Right lung (tissue), 5 donors: ENCODE data around the gene GTF2H4. TPM values are rescaled to one million over a fixed set of nuclear protein-coding genes. Genes with fewer than 3 reads are reported as not detected.

Experiments used
- DNase-seq, 2 donors: peaks; one replicate each; pipeline ENCODE4 v3.0.0-alpha.2; 2013
- polyA plus RNA-seq, 5 donors: library from polyadenylated mRNA; unstranded; fragments of 120-200 nt; gene quantifications; one replicate each; pipeline versions ENCODE4 v1.2.1 to v1.2.3, GENCODE V29; 2013; ENCODE audit warnings: inconsistent platforms in 1 of 5, low replicate concordance in 1 of 5; ENCODE audit not compliant: insufficient read length in 5 of 5, insufficient read depth in 1 of 5

The GTF2H4 gene
- polyA plus RNA-seq, 5 donors = 39.8 to 56.2 (median 45.0) TPM

- DNase-seq = no peak
Measured at GRCh38 chr6:30951907-30952469, 44.0 kb downstream of the GTF2H4 start.

- no peak for DNase-seq
Measured at GRCh38 chr6:30954631-30955366, 46.8 kb downstream of the GTF2H4 start.

- peak; percentile 22 to 45 for DNase-seq
Measured at GRCh38 chr6:30955367-30956042, 47.5 kb downstream of the GTF2H4 start.

GRCh38 chr6:30957716-30958115 is 49.7 kb downstream of the GTF2H4 start:
- no peak for DNase-seq

GRCh38 chr6:30960907-30961673 is 53.1 kb downstream of the GTF2H4 start:
- DNase-seq = no peak

GRCh38 chr6:30962716-30963115 is 54.7 kb downstream of the GTF2H4 start:
- no peak for DNase-seq

GRCh38 chr6:30963641-30964040 is 55.6 kb downstream of the GTF2H4 start:
- no peak for DNase-seq

Other genes with a start within 250 kb of the GTF2H4 start
- gene DHX16, start 235.2 kb upstream of the GTF2H4 start, polyA plus RNA-seq = 10 to 100 TPM; 32.2 to 42.4 (median 37.3) TPM
- gene PPP1R18, start 221.6 kb upstream of the GTF2H4 start, polyA plus RNA-seq = 10 to 100 TPM; 36.9 to 49.7 (median 44.2) TPM
- 10 to 100 TPM; 38.5 to 43.4 (median 41.0) TPM for gene NRM, start 217.2 kb upstream of the GTF2H4 start, polyA plus RNA-seq
- 10 to 100 TPM; 38.7 to 55.3 (median 44.5) TPM for gene MDC1, start 190.9 kb upstream of the GTF2H4 start, polyA plus RNA-seq
- gene TUBB, start 187.9 kb upstream of the GTF2H4 start, polyA plus RNA-seq = 1,000 to 10,000 TPM; 1,106 to 1,526 (median 1,140) TPM
- gene FLOT1, start 165.5 kb upstream of the GTF2H4 start, polyA plus RNA-seq = 100 to 1,000 TPM; 110 to 131 (median 122) TPM
- gene IER3, start 163.7 kb upstream of the GTF2H4 start, polyA plus RNA-seq = 10 to 100 TPM in 3 of 5 donors, 1 to 10 TPM in 2; 7.6 to 23.0 (median 14.1) TPM
- 10 to 100 TPM; 73.8 to 96.3 (median 93.7) TPM for gene DDR1, start 23.7 kb upstream of the GTF2H4 start, polyA plus RNA-seq
- 10 to 100 TPM; 35.3 to 52.5 (median 46.9) TPM for gene VARS2, start 6.0 kb downstream of the GTF2H4 start, polyA plus RNA-seq
- gene SFTA2, start 24.0 kb downstream of the GTF2H4 start, polyA plus RNA-seq = 10 to 100 TPM in 4 of 5 donors, 1 to 10 TPM in 1; 8.8 to 20.5 (median 17.3) TPM
- gene MUCL3, start 32.8 kb downstream of the GTF2H4 start, polyA plus RNA-seq = under 1 TPM; 0.09 to 0.22 (median 0.10) TPM
- gene MUC21, start 75.5 kb downstream of the GTF2H4 start, polyA plus RNA-seq = under 1 TPM in 2 of 5 donors, not detected in 3; 0.05 to 0.07 TPM
- not detected for gene MUC22, start 102.3 kb downstream of the GTF2H4 start, polyA plus RNA-seq
- not detected for gene C6orf15, start 204.4 kb downstream of the GTF2H4 start, polyA plus RNA-seq
- gene PSORS1C1, start 206.6 kb downstream of the GTF2H4 start, polyA plus RNA-seq = 1 to 10 TPM in 1 of 5 donors, under 1 TPM in 4; 0.09 to 1.1 (median 0.54) TPM
- under 1 TPM in 1 of 5 donors, not detected in 4; 0.09 TPM for gene CDSN, start 212.2 kb downstream of the GTF2H4 start, polyA plus RNA-seq
- gene PSORS1C2, start 230.9 kb downstream of the GTF2H4 start, polyA plus RNA-seq = under 1 TPM in 1 of 5 donors, not detected in 4; 0.16 TPM
- 10 to 100 TPM; 31.0 to 37.9 (median 31.8) TPM for gene CCHCR1, start 249.6 kb downstream of the GTF2H4 start, polyA plus RNA-seq